Measurements from ENCODE around the gene ABCA9.
"Not testable (repeated sequence)": the region's sequence is repeated elsewhere in the genome, so short reads cannot be mapped to it uniquely, and the experiment has no call there.

ABCA9 gene

DNA sequence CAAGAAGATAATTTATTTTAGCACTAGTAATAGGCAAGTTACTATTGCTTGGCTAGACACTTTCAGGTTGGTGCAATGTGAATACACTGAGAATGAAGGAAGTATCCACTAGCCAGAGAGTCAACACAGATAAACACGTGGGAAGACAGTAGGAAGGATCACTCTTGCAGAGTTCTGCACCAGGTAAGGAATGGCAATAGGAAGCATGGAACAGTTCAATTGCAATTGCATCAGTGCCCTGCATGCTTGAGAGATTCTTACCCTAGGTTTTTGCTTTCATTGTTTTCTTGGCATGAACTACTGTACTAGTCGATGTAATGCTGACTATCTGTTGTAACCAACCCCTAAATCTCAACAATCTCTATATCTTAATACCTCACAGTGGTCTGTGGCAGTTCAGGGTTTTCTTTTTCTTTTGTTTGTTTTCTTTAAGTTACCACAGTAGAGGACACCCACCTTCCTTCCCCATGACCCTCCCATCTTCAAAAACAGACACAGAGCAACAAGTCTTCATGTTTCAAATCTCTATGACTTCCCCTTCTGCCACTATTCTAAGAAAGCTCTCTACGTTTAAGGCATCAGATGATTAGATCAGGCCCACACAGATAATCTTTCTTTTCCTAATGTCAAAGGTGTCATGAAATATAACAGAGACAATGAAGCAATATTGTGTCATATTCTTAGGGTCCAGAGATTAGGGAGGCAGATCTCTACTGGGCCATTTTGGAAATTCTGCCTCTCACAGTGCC is 87.5 kb downstream of the ABCA9 start:
- H3K36me3 Mint-ChIP-seq (ENCODE audit: low read depth): no peaks in the 10 kb centered on the region
- no peaks in the 10 kb centered on the region for H3K4me1 Mint-ChIP-seq (ENCODE audit: low read depth)
- no peak overlapping the region for H3K27ac Mint-ChIP-seq
- H3K9me3 Mint-ChIP-seq: no peaks in the 10 kb centered on the region
- no peak overlapping the region for H3K4me3 Mint-ChIP-seq
- DNase-seq (ENCODE audit: low spot score): no peak
- H3K27me3 Mint-ChIP-seq (ENCODE audit: low read depth): no peaks in the 10 kb centered on the region

DNA sequence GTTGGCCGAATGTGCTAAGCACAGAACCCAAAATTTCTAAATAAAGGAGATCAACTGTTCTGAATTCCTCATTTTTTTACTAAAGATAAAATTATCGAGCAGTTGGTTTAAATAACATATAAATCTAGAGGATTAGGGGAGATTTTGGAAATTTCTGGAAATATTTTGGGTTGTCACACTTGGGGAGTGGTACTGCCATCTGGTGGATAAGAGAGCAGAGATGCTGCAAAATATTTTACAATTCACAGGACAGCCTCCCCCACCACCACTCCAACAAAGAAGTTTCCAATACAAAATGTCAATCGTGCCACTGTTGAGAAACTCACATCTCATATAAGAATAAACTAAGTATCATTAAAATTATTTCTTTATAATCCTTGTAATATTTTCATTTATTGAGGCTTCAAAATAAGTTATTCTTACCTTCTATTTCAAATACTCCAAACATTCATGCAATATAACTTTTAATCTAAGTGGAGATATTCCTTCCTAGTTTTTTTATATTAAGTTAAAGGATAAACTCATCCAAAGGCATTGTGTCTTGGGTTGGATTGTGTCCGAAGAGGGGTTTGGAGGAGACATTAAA is 88.5 kb downstream of the ABCA9 start:
- no peaks in the 10 kb centered on the region for H3K9me3 Mint-ChIP-seq
- no peaks in the 10 kb centered on the region for H3K36me3 Mint-ChIP-seq (ENCODE audit: low read depth)
- H3K27me3 Mint-ChIP-seq (ENCODE audit: low read depth): no peaks in the 10 kb centered on the region
- H3K4me1 Mint-ChIP-seq (ENCODE audit: low read depth): no peaks in the 10 kb centered on the region
- no peak overlapping the region for H3K27ac Mint-ChIP-seq
- no peak overlapping the region for H3K4me3 Mint-ChIP-seq
- no peak for DNase-seq (ENCODE audit: low spot score)

DNA sequence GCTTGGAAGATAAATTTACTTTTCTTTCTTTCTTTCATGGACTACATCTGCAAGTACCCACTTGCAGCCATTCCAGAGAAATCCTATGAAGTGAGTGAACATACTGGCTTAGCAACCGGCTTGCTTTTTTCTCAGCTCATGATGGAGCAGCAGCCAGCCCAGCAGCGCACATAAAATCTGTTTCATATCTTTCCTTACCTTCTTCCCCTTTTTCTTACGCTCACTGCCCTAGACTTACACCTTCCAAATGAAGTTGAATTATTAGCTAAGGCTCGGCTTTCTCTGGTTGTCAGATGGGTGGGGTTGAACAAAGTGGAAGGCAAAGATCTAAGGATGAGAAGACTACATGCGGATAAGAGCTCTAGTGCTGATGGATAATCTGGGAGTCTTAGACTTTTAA is 91.6 kb downstream of the ABCA9 start:
- H3K4me1 Mint-ChIP-seq (ENCODE audit: low read depth): no peaks in the 10 kb centered on the region
- H3K27ac Mint-ChIP-seq: no peak overlapping the region
- H3K9me3 Mint-ChIP-seq: no peaks in the 10 kb centered on the region
- no peak for DNase-seq (ENCODE audit: low spot score)
- H3K4me3 Mint-ChIP-seq: no peak overlapping the region
- H3K27me3 Mint-ChIP-seq (ENCODE audit: low read depth): no peaks in the 10 kb centered on the region
- H3K36me3 Mint-ChIP-seq (ENCODE audit: low read depth): no peaks in the 10 kb centered on the region

DNA sequence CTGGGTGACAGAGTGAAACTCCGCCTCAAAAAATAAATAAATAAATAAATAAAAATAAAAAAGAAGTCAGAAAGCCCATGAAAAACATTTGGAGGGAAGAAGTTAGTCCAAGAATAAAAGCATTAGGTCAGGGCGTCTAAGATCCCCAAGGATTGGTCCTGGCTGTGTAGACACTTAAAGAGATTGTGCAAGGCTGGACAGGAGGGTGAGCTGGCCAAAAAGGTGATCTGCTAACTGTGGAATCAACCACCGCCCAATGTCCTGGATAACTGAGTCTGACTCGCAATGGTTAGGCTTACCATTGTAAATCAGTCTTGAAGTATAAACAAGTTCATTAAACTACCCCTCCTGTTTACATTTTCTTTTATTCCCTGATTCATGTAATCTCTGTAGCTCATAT is 96.8 kb downstream of the ABCA9 start:
- Mint-ChIP-seq H3K4me1 (ENCODE audit: low read depth) (no peaks in the 10 kb centered on the region), H3K27me3 (ENCODE audit: low read depth) (no peaks in the 10 kb centered on the region), H3K36me3 (ENCODE audit: low read depth) (no peaks in the 10 kb centered on the region), H3K9me3 (peaks cover 3% of the 10 kb centered on the region), H3K4me3 (no peak overlapping the region), H3K27ac (no peak overlapping the region)
- no peak for DNase-seq (ENCODE audit: low spot score)

DNA sequence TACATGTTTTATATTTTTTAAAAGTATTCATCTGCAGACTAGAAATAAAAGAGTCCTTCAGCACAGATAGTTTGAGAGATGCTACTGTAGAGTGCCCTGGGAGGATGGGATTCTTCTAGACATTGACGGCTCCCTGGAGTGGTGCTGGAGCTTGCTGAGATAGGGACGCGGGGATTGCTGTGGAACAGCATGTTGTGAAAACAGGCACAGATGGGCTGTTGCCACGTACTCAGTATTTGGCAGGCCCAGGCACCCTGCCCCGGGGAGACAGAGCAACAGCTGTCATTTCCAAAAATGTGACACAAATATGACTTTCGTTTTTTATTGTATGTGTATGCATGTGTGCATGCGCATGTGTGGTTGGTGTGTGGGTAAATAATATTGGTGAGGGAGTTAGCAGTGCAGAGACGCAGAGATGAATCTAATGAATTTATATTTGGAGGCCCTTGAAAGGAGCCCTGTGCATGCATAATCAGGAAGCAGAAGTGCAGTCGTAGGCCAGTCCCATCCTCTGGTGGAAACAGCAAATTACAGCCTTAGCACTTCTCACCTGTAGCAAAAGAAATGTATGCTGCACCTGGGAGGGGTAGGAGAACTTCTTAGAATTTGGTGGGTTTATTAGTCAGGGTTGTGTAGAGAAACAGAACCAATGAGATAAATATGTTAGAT is 99.4 kb downstream of the ABCA9 start:
- H3K9me3 Mint-ChIP-seq: peaks cover 3% of the 10 kb centered on the region
- H3K27ac Mint-ChIP-seq: no peak overlapping the region
- H3K4me3 Mint-ChIP-seq: no peak overlapping the region
- no peaks in the 10 kb centered on the region for H3K36me3 Mint-ChIP-seq (ENCODE audit: low read depth)
- H3K4me1 Mint-ChIP-seq (ENCODE audit: low read depth): no peaks in the 10 kb centered on the region
- no peaks in the 10 kb centered on the region for H3K27me3 Mint-ChIP-seq (ENCODE audit: low read depth)
- DNase-seq (ENCODE audit: low spot score): no peak

DNA sequence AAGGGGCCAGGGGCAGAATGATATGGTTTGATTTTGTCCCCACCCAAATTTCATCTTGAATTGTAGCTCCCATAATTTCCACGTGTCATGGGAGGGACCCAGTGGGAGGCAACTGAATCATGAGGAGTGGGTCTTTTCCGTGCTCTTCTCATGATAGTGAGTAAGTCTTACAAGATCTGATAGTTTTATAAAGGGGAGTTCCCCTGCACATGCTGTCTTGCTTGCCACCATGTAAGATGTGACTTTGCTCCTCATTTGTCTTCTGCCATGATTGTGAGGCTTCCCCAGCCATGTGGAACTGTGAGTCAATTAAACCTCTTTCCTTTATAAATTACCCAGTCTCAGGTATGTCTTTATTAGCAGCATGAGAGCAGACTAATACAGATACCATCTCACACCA is 101.6 kb downstream of the ABCA9 start:
- H3K9me3 Mint-ChIP-seq; H3K27me3 Mint-ChIP-seq (ENCODE audit: low read depth); H3K4me3 Mint-ChIP-seq; H3K36me3 Mint-ChIP-seq (ENCODE audit: low read depth); H3K27ac Mint-ChIP-seq; DNase-seq (ENCODE audit: low spot score); H3K4me1 Mint-ChIP-seq (ENCODE audit: low read depth): not testable (repeated sequence)

DNA sequence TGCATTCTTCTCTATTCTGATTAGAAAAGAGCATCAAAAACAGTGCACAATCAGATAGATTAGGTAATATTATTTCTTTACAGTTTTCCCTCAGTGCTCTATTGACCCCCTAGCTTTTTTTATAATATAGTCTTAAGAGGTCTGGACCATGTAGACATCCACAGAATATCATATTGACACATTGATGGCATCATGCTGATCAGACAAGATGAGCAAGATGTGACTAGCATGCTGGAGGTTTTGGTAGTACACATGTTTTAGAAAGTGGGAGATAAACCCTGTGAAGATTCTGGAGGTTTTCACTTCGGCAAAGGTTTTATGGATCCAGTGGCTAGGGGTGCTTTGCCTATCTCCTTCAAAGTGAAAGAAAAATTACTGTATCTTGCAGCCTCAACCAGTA is 102.8 kb downstream of the ABCA9 start:
- no peaks in the 10 kb centered on the region for H3K27me3 Mint-ChIP-seq (ENCODE audit: low read depth)
- H3K4me3 Mint-ChIP-seq: no peak overlapping the region
- DNase-seq (ENCODE audit: low spot score): no peak
- H3K4me1 Mint-ChIP-seq (ENCODE audit: low read depth): no peaks in the 10 kb centered on the region
- H3K9me3 Mint-ChIP-seq: peaks cover 3% of the 10 kb centered on the region
- H3K27ac Mint-ChIP-seq: no peak overlapping the region
- H3K36me3 Mint-ChIP-seq (ENCODE audit: low read depth): no peaks in the 10 kb centered on the region

DNA sequence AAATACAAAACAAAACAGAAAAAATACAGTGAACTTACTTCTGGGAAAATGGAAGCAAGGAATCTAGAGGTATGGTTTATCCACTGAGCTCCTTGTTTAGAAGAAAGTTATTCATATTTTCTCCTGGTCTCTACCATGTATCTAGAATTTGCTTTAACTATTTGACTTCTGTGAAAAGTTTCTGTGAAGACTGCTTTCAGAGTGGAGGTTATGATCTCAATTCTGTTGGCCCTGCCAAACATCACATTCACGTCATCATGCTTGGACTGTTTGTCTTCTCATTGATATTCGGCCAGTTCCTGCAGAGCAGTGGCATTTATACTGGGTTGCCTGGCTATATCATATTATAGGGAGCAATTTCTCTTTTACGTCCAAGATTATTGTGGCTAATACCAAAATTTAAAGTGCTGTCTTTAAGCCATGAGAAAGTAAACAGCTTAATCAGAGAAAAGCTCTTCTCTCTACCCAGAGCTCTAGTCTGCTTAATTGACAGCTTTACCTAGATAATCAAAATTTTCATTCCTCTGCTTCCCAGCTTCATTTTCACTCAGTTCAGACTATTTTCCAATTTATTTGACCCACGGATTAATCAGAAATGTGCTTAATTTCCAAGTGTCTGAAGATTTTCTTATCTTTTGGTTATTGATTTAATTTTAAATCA is 105.4 kb downstream of the ABCA9 start, which contains the start of gene ABCA8:
TSS of gene ABCA8 (minus strand) at position 212 of the 661 bp plus-strand sequence. CDS start 13,358 bp downstream, outside the sequence.
- H3K9me3 Mint-ChIP-seq: peaks cover 3% of the 10 kb centered on the region
- H3K4me3 Mint-ChIP-seq: no peak within 1 kb of the TSS
- no peaks in the 10 kb centered on the region for H3K27me3 Mint-ChIP-seq (ENCODE audit: low read depth)
- no peak within 1 kb of the TSS for H3K27ac Mint-ChIP-seq
- no peaks in the 10 kb centered on the region for H3K36me3 Mint-ChIP-seq (ENCODE audit: low read depth)
- H3K4me1 Mint-ChIP-seq (ENCODE audit: low read depth): no peaks in the 10 kb centered on the region
- no peak for DNase-seq (ENCODE audit: low spot score)

DNA sequence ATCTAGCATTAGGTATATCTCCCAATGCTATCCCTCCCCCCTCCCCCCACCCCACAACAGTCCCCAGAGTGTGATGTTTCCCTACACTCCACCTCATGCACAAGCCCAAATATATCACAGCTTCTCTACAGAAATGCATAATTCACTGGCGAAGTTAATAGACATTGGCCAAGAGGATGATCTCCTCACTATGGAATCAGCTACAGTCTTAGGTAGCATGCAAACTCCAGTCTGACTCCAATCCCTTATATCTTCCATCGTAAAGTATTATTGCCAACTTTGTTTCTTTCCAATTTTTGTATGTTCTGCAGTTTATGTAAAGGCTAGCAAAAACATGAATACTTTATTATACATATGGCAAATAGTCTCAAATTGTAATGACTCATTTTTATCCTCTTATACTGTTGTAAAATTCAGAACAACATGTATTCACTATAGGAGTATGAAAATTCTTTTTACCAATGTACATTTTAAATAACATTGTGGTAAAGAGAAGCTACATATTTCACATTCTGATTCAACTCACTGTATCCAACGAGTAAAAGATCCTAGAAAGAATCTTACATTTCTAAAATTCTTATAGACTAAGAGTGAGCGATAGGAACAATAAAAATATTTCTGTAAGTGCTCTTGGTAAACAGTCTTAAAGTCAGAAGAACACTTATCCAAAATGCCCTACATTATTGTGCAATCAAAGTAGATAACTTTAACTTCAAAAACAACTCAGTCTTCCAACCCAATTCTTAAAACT is 106.4 kb downstream of the ABCA9 start:
- no peak overlapping the region for H3K27ac Mint-ChIP-seq
- H3K27me3 Mint-ChIP-seq (ENCODE audit: low read depth): no peaks in the 10 kb centered on the region
- H3K4me1 Mint-ChIP-seq (ENCODE audit: low read depth): no peaks in the 10 kb centered on the region
- no peak for DNase-seq (ENCODE audit: low spot score)
- H3K9me3 Mint-ChIP-seq: peaks cover 3% of the 10 kb centered on the region
- H3K36me3 Mint-ChIP-seq (ENCODE audit: low read depth): no peaks in the 10 kb centered on the region
- no peak overlapping the region for H3K4me3 Mint-ChIP-seq

DNA sequence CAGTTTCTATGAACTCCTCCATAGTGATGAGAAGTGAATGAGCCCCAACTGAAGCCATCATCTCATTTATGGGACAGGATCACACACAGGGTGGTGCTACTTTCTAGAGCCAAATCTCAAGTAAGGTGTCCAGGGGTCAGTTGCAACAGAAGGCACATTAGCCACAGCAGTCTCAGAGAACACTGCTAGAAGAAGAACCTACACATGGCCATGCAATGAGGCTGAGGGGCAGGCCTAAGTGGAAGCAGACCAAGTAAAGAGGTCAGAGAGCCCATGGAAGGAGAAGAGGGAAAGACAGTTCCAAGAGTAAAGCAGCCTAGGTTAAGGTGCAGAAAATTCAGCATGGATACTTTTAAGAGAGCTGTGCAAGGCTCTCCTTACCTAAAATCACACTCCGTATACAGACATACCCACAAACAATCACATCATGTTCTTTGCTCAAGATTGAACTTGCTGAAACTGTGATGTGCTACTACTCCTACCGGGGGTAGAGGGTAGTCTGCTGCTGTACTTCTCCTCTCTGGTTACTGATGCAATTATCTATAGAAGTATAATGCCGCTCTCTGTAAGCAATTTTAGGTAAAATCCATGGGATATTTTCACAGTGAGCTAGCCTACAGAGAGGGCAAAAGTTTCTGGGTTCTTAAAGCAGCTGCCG is 107.3 kb downstream of the ABCA9 start:
- H3K36me3 Mint-ChIP-seq (ENCODE audit: low read depth): no peaks in the 10 kb centered on the region
- H3K27me3 Mint-ChIP-seq (ENCODE audit: low read depth): no peaks in the 10 kb centered on the region
- no peak overlapping the region for H3K4me3 Mint-ChIP-seq
- H3K27ac Mint-ChIP-seq: no peak overlapping the region
- no peaks in the 10 kb centered on the region for H3K4me1 Mint-ChIP-seq (ENCODE audit: low read depth)
- no peaks in the 10 kb centered on the region for H3K9me3 Mint-ChIP-seq
- no peak for DNase-seq (ENCODE audit: low spot score)

DNA sequence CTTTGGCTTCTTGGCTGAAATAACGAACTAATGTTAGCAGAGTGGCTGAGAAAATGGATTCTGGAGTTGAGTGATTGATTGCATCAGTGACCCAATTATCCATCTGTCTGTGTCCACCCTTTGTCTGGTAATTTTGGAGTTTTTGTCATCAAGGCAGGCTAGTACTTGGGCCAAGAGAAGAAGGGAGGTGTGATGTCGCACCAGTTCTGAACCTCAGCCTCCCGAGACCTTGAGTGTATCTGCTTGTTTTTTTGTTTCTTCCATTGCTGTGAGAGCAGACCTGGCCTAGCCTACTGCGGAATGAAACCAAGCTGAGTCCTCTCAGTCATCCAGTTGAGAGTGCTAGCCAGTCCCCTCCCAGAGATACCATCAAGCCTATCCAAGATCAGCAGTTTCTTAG is 110.0 kb downstream of the ABCA9 start:
- Mint-ChIP-seq H3K27ac (no peak overlapping the region), H3K4me3 (no peak overlapping the region), H3K9me3 (no peaks in the 10 kb centered on the region)

DNA sequence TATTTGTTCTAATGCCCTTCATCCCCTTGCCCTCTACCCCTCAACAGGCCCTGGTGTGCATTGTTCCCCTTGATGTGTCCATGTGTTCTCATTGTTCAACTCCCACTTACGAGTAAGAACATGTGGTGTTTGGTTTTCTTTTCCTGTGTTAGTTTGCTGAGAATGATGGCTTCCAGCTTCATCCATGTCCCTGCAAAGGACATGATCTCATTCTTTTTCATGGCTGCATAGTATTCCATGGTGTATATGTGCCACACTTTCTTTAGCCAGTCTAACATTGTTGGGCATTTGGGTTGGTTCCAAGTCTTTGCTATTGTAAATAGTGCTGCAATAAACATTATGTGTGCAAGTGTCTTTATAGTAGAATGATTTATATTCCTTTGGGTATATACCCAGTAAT is 112.9 kb downstream of the ABCA9 start:
- H3K27me3 Mint-ChIP-seq (ENCODE audit: low read depth); H3K9me3 Mint-ChIP-seq; H3K4me3 Mint-ChIP-seq; H3K27ac Mint-ChIP-seq; H3K4me1 Mint-ChIP-seq (ENCODE audit: low read depth); H3K36me3 Mint-ChIP-seq (ENCODE audit: low read depth); DNase-seq (ENCODE audit: low spot score): not testable (repeated sequence)

More for the DNA sequence above, 110.0 kb downstream of the ABCA9 start:
- H3K36me3 Mint-ChIP-seq (ENCODE audit: low read depth): no peaks in the 10 kb centered on the region
- H3K4me1 Mint-ChIP-seq (ENCODE audit: low read depth): no peaks in the 10 kb centered on the region
- DNase-seq (ENCODE audit: low spot score): no peak
- H3K27me3 Mint-ChIP-seq (ENCODE audit: low read depth): no peaks in the 10 kb centered on the region

DNA sequence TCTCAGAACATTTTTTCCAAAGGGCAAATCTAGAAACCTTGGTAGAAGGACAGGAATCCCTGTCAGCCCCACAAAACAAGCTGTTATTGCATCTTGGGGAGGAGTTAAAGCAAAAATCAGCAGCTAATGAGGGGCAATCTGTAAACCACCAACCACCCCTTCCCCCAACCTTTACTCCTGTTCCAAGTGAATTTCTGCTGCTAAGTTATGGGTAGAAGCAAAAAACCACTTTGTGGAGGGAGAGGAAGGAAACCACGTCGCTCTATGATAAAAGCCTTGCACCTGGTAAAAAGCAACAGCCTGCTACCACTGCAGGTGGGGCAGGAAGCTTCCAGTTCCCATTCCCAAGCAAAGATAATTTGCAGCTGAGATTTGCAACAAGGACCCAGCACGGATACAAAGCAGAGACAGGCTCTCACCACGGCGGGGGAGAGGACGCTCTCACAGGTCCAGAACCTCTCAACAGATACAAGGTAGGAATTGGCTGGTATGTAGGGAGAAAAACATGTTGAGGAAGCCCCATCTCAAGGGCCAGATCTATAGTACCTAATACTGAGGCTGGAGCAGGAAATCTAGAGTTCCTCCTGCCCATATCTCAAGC is 116.2 kb downstream of the ABCA9 start:
- H3K27me3 Mint-ChIP-seq (ENCODE audit: low read depth): no peaks in the 10 kb centered on the region
- H3K27ac Mint-ChIP-seq: no peak overlapping the region
- no peak for DNase-seq (ENCODE audit: low spot score)
- no peak overlapping the region for H3K4me3 Mint-ChIP-seq
- H3K4me1 Mint-ChIP-seq (ENCODE audit: low read depth): no peaks in the 10 kb centered on the region
- H3K9me3 Mint-ChIP-seq: no peaks in the 10 kb centered on the region
- no peaks in the 10 kb centered on the region for H3K36me3 Mint-ChIP-seq (ENCODE audit: low read depth)
